Esophagus mucosa (tissue), 1 donor: ENCODE measurements around the gene SLC25A17. TPM values are rescaled to one million over a fixed set of nuclear protein-coding genes. Genes with fewer than 3 reads are reported as not detected.
A peak's percentile ranks its signal among the peaks of the same experiment; 100 is the strongest.
"Not testable (repeated sequence)": the region's sequence is repeated elsewhere in the genome, so short reads cannot be mapped to it uniquely, and the experiment has no call there.

Experiments
- ATAC-seq: fragments of 200-7000 bp; cut with Tn5 transposase; one replicate; pipeline ENCODE4 v1.9.1; 2020
- total RNA-seq: library from RNA; stranded (reverse); gene quantifications from one replicate; pipeline ENCODE4 v1.2.4, GENCODE V29; 2023
- donor health status: DM: yes; HTN: yes; CAD: no.

SLC25A17 gene
- total RNA-seq: 16.1 TPM

GRCh38 chr22:40818747-40819598 lies at the start of gene SLC25A17:
TSS of gene SLC25A17 (minus strand) at chr22:40819346. CDS start at chr22:40819248, 98 bp downstream.
- ATAC-seq: peak; percentile 97

- ATAC-seq: not testable (repeated sequence)
Measured at GRCh38 chr22:40868379-40868778, 49.2 kb upstream of the SLC25A17 start.

- ATAC-seq: no peak
Measured at GRCh38 chr22:40867109-40867508, 48.0 kb upstream of the SLC25A17 start.

- ATAC-seq: no peak
Measured at GRCh38 chr22:40862537-40862936, 43.4 kb upstream of the SLC25A17 start.

- no peak for ATAC-seq
Measured at GRCh38 chr22:40862013-40862412, 42.9 kb upstream of the SLC25A17 start, which contains the start of gene DNAJB7. TSS of gene DNAJB7 (minus strand) at chr22:40862113. CDS start at chr22:40861994, 119 bp downstream.

GRCh38 chr22:40857309-40857855 lies 38.2 kb upstream of the SLC25A17 start:
- peak; percentile 24 for ATAC-seq

GRCh38 chr22:40856513-40857308 lies 37.6 kb upstream of the SLC25A17 start, which contains the start of the genes ST13 and XPNPEP3:
TSS of gene ST13 (minus strand) at chr22:40856639. CDS start at chr22:40856540, 99 bp downstream.
TSS of gene XPNPEP3 (plus strand) at chr22:40857148. CDS start at chr22:40857182, 34 bp downstream.
- peak; percentile 98 for ATAC-seq

GRCh38 chr22:40855979-40856512 lies 36.9 kb upstream of the SLC25A17 start:
- ATAC-seq: peak; percentile 34

GRCh38 chr22:40855071-40855978 lies 36.2 kb upstream of the SLC25A17 start:
- ATAC-seq: no peak

GRCh38 chr22:40853961-40854360 lies 34.8 kb upstream of the SLC25A17 start:
- ATAC-seq: no peak

- no peak for ATAC-seq
Measured at GRCh38 chr22:40853333-40853732, 34.2 kb upstream of the SLC25A17 start.

- ATAC-seq: not testable (repeated sequence)
Measured at GRCh38 chr22:40845816-40846215, 26.7 kb upstream of the SLC25A17 start.

- no peak for ATAC-seq
Measured at GRCh38 chr22:40844951-40845350, 25.8 kb upstream of the SLC25A17 start.

- ATAC-seq: no peak
Measured at GRCh38 chr22:40838486-40838885, 19.3 kb upstream of the SLC25A17 start.

GRCh38 chr22:40834619-40835018 lies 15.5 kb upstream of the SLC25A17 start:
- no peak for ATAC-seq

GRCh38 chr22:40829131-40829530 lies 10.0 kb upstream of the SLC25A17 start:
- ATAC-seq: no peak

- no peak for ATAC-seq
Measured at GRCh38 chr22:40826984-40827741, 8.0 kb upstream of the SLC25A17 start.

GRCh38 chr22:40826292-40826691 lies 7.1 kb upstream of the SLC25A17 start:
- ATAC-seq: not testable (repeated sequence)

GRCh38 chr22:40823426-40823825 lies 4.3 kb upstream of the SLC25A17 start:
- ATAC-seq: no peak

GRCh38 chr22:40819599-40820140 lies 524 bp upstream of the SLC25A17 start:
- no peak for ATAC-seq
